HG03196 (cell line): ENCODE measurements around the gene ETDB.
"Not testable (repeated sequence)": the region's sequence is repeated elsewhere in the genome, so short reads cannot be mapped to it uniquely, and the experiment has no call there.

Experiments
- ATAC-seq: cut with Tn5 transposase; IDR thresholded peaks from one replicate; pipeline ENCODE4 v1.9.1; 2021; ENCODE audit not compliant: unreplicated experiment

ETDB gene

GRCh38 chrX:135120056-135120576 is at the start of gene ETDB:
ETDB (minus strand) TSS chrX:135120526; CDS start chrX:135119261, 1,265 bp downstream.
- ATAC-seq, result not testable (repeated sequence)

- not testable (repeated sequence) for ATAC-seq
Measured at GRCh38 chrX:135169534-135169933, 49.2 kb upstream of the ETDB start.

- ATAC-seq, result no peak
Measured at GRCh38 chrX:135168486-135168885, 48.2 kb upstream of the ETDB start.

GRCh38 chrX:135154688-135155087 is 34.4 kb upstream of the ETDB start:
- ATAC-seq, result not testable (repeated sequence)

- not testable (repeated sequence) for ATAC-seq
Measured at GRCh38 chrX:135126145-135126544, 5.8 kb upstream of the ETDB start.

GRCh38 chrX:135116064-135116463 is 4.3 kb downstream of the ETDB start:
- not testable (repeated sequence) for ATAC-seq

GRCh38 chrX:135114392-135114791 is 5.9 kb downstream of the ETDB start:
- ATAC-seq, result peak; percentile 97

- ATAC-seq, result no peak
Measured at GRCh38 chrX:135112743-135113142, 7.6 kb downstream of the ETDB start.

GRCh38 chrX:135112096-135112729 is 8.1 kb downstream of the ETDB start:
- no peak for ATAC-seq

GRCh38 chrX:135109554-135109953 is 10.8 kb downstream of the ETDB start:
- no peak for ATAC-seq

GRCh38 chrX:135099493-135099783 is 20.9 kb downstream of the ETDB start:
- no peak for ATAC-seq

- not testable (repeated sequence) for ATAC-seq
Measured at GRCh38 chrX:135097196-135097744, 23.1 kb downstream of the ETDB start.

- no peak for ATAC-seq
Measured at GRCh38 chrX:135095715-135096114, 24.6 kb downstream of the ETDB start.

- ATAC-seq, result no peak
Measured at GRCh38 chrX:135094726-135095125, 25.6 kb downstream of the ETDB start.

GRCh38 chrX:135089126-135089525 is 31.2 kb downstream of the ETDB start:
- ATAC-seq, result no peak

GRCh38 chrX:135087867-135088266 is 32.5 kb downstream of the ETDB start:
- no peak for ATAC-seq

- ATAC-seq, result no peak
Measured at GRCh38 chrX:135086197-135086854, 34.0 kb downstream of the ETDB start.

- ATAC-seq, result no peak
Measured at GRCh38 chrX:135081693-135082404, 38.5 kb downstream of the ETDB start.
